ENCODE measurements around the gene LMAN1. TPM values are rescaled to one million over a fixed set of nuclear protein-coding genes. Genes with fewer than 3 reads are reported as not detected.

LMAN1 gene
- total RNA-seq (10 to 100 TPM; 23.9 to 26.1 TPM), total RNA-seq (67.8 to 480 (median 141) reads per million in 172 experiments)
- polyA plus RNA-seq (2013, experiment 1 of 2), result 36.9 TPM
- polyA plus RNA-seq (2013, experiment 2 of 2), result 39.5 TPM

DNA sequence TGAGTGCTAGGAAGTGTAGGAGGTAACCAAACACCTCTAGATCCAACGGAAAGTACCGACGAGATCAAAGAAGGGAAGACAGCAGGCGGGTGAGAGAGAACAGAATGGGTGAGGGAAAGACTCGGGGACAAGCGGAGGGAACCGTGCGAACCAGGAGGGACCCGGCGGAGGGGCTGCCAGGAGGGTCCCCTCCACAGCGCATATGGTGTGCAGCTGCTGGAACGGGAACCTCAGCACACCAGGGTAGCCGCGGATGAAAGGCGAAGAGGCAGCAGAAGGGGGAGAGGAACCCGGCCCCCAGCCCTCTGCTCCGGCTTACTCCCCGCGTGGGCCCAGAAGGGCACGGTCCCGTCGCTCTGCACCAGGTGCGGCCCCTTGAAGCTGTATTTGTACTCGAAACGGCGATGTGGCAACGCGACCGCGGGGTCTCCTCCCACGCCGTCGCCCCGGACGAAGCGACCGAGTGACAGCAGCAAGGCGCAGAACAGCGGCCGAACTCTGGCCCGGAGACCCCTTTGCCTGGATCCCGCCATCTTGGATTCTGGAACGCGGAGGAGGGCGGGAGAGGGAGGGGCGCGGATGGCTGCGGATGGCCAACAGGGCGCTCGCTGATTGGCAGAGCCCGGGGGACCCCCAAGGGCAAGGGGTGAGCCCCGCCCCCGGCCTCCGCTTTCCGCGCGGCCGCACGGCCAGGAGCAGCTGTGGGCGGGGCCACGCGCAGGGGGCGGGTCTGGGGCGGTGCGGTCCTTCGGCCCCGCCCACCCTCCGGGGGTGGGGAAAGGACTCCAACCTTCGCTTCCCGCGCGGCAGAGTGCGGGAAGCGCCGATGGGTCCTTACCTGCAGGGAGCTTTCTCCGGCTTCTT, at the start of gene LMAN1:
TSS of gene LMAN1 (minus strand) at position 554 of the 864 bp plus-strand sequence. CDS start at position 533, 21 bp downstream.
- H3K27me3 Mint-ChIP-seq, result no peaks in the 10 kb centered on the region

GRCh38 chr18:59402432-59403090, 43.5 kb upstream of the LMAN1 start:
- H3K4me1 Mint-ChIP-seq (ENCODE audit: low read depth), result no peaks in the 10 kb centered on the region
- ChIA-PET POLR2A (interaction anchor here (0.6 to 1.3 kb wide), 4 partner anchors 13 to 94 kb away, joined by 3 to 10 read pairs (median 4); partner anchors contain the start of gene LMAN1), CTCF (interaction anchor here (0.9 to 4.7 kb wide), 18 partner anchors 8 to 318 kb away, joined by 3 to 67 read pairs (median 3); partner anchors contain the start of gene CPLX4)
- Histone ChIP-seq H3K27ac (ENCODE audit: low read depth in 1 of 2, low read length in 2 of 2) (no peak overlapping the region), H3K36me3 (ENCODE audit: insufficient read depth, low read length) (no peaks in the 10 kb centered on the region), H3K4me1 (ENCODE audit: insufficient read depth, low read length) (peaks cover 3% of the 10 kb centered on the region), H3K4me3 (ENCODE audit: low read length) (no peak overlapping the region), H3K9me3 (ENCODE audit: control insufficient read depth in 1 of 2, insufficient read depth in 1 of 2, low read length in 2 of 2) (no peaks in the 10 kb centered on the region), H3K27me3 (ENCODE audit: control insufficient read depth in 1 of 2, insufficient read depth in 2 of 2, low read length in 2 of 2) (no peaks in the 10 kb centered on the region)
- H3K27me3 Mint-ChIP-seq, result peaks cover 11% of the 10 kb centered on the region
- DNase-seq (peak; percentile 44 to 80 (median 62)), ATAC-seq (ENCODE audit: poor library complexity) (peak; percentile 97)
- intact Hi-C loops (cut with DNase I, micrococcal nuclease), result loop anchor here (2.0 to 5.0 kb wide), 5 partner anchors 94 to 620 kb away; no protein-coding TSS in a partner anchor
- no peak overlapping the region for H3K4me3 Mint-ChIP-seq
- no peaks in the 10 kb centered on the region for H3K9me3 Mint-ChIP-seq
- TF ChIP-seq, protein P1, sequence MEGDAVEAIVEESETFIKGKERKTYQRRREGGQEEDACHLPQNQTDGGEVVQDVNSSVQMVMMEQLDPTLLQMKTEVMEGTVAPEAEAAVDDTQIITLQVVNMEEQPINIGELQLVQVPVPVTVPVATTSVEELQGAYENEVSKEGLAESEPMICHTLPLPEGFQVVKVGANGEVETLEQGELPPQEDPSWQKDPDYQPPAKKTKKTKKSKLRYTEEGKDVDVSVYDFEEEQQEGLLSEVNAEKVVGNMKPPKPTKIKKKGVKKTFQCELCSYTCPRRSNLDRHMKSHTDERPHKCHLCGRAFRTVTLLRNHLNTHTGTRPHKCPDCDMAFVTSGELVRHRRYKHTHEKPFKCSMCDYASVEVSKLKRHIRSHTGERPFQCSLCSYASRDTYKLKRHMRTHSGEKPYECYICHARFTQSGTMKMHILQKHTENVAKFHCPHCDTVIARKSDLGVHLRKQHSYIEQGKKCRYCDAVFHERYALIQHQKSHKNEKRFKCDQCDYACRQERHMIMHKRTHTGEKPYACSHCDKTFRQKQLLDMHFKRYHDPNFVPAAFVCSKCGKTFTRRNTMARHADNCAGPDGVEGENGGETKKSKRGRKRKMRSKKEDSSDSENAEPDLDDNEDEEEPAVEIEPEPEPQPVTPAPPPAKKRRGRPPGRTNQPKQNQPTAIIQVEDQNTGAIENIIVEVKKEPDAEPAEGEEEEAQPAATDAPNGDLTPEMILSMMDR (IDR thresholded peaks at IDR 0.05), result peak; percentile 95
- H3K27ac Mint-ChIP-seq, result no peak overlapping the region
- H3K36me3 Mint-ChIP-seq (ENCODE audit: low read depth), result no peaks in the 10 kb centered on the region

More for the DNA sequence above, at the start of gene LMAN1:
- H3K27ac ChIP-seq (ENCODE audit: low read depth in 1 of 2, low read length in 2 of 2), result peak within 1 kb of the TSS; percentile 83 to 92
- H3K9me3 ChIP-seq (ENCODE audit: control insufficient read depth in 1 of 2, insufficient read depth in 1 of 2, low read length in 2 of 2), result no peaks in the 10 kb centered on the region
- DNase-seq (peak; percentile 76 to 95 (median 88)), ATAC-seq (ENCODE audit: poor library complexity) (peak; percentile 75)
- no peaks in the 10 kb centered on the region for H3K9me3 Mint-ChIP-seq
- ChIA-PET CTCF (no interaction called here), POLR2A (interaction anchor here (0.6 to 1.3 kb wide), 6 partner anchors 17 to 1065 kb away, joined by 3 to 4 read pairs (median 3); no protein-coding TSS in a partner anchor)
- TF ChIP-seq, protein P1 (IDR thresholded peaks at IDR 0.05), result no peak
- intact Hi-C loops (cut with DNase I, micrococcal nuclease), result loop anchor here (2.0 to 10.0 kb wide), 5 partner anchors 214 to 1734 kb away; partner anchors contain the start of gene NARS1 (in 1 of the 2)
- H3K36me3 ChIP-seq (ENCODE audit: insufficient read depth, low read length), result peaks cover 15% of the 10 kb centered on the region
- peak within 1 kb of the TSS; percentile 85 for H3K4me3 ChIP-seq (ENCODE audit: low read length)
- H3K27me3 ChIP-seq (ENCODE audit: control insufficient read depth in 1 of 2, insufficient read depth in 2 of 2, low read length in 2 of 2), result no peaks in the 10 kb centered on the region
- H3K4me3 Mint-ChIP-seq, result peak within 1 kb of the TSS; percentile 92
- H3K4me1 ChIP-seq (ENCODE audit: insufficient read depth, low read length), result peaks cover 14% of the 10 kb centered on the region
- H3K4me1 Mint-ChIP-seq (ENCODE audit: low read depth), result peaks cover 46% of the 10 kb centered on the region
- peaks cover 22% of the 10 kb centered on the region for H3K36me3 Mint-ChIP-seq (ENCODE audit: low read depth)
- H3K27ac Mint-ChIP-seq, result peak within 1 kb of the TSS; percentile 81

- H3K27me3 Mint-ChIP-seq, result peaks cover 20% of the 10 kb centered on the region
- ChIA-PET CTCF (interaction anchor here (4.7 kb wide), 1 partner anchor 92 kb away, joined by 67 read pairs; no protein-coding TSS in a partner anchor), POLR2A (no interaction called here)
- peaks cover 6% of the 10 kb centered on the region for H3K4me1 Mint-ChIP-seq (ENCODE audit: low read depth)
- Histone ChIP-seq H3K9me3 (ENCODE audit: control insufficient read depth in 1 of 2, insufficient read depth in 1 of 2, low read length in 2 of 2) (no peaks in the 10 kb centered on the region), H3K4me3 (ENCODE audit: low read length) (no peak overlapping the region), H3K27ac (ENCODE audit: low read depth in 1 of 2, low read length in 2 of 2) (no peak overlapping the region), H3K36me3 (ENCODE audit: insufficient read depth, low read length) (no peaks in the 10 kb centered on the region), H3K4me1 (ENCODE audit: insufficient read depth, low read length) (peaks cover 10% of the 10 kb centered on the region), H3K27me3 (ENCODE audit: control insufficient read depth in 1 of 2, insufficient read depth in 2 of 2, low read length in 2 of 2) (peaks cover 1 to 8% of the 10 kb centered on the region in 2 experiments)
- intact Hi-C loops (cut with DNase I, micrococcal nuclease), result loop anchor here in 1 of 2 experiments (5.0 kb wide), 2 partner anchors 318 to 618 kb away; no protein-coding TSS in a partner anchor
- no peak overlapping the region for H3K4me3 Mint-ChIP-seq
- H3K27ac Mint-ChIP-seq, result no peak overlapping the region
- ATAC-seq (ENCODE audit: poor library complexity) (no peak), DNase-seq (no peak)
- no peaks in the 10 kb centered on the region for H3K36me3 Mint-ChIP-seq (ENCODE audit: low read depth)
- TF ChIP-seq, protein P1 (IDR thresholded peaks at IDR 0.05), result no peak
- no peaks in the 10 kb centered on the region for H3K9me3 Mint-ChIP-seq
These were observed 41.3 kb upstream of the LMAN1 start for GRCh38 chr18:59400407-59400806.

Data from CD4-positive, alpha-beta T cell (primary cell).